H1 (cell line): Measurements from ENCODE around the gene CYP4F3.

Experiments used
- ATF3 ChIP-seq: IDR thresholded peaks from 2 replicates; pipeline ENCODE4 v1.6.1; 2011; ENCODE audit warnings: low read depth, mild to moderate bottlenecking, low read length; ENCODE audit not compliant: insufficient read depth
- BACH1 ChIP-seq: IDR thresholded peaks from 2 replicates; pipeline ENCODE4 v1.6.1; 2012; ENCODE audit warnings: low read length, improper control_type of control experiment
- BRCA1 ChIP-seq: IDR thresholded peaks from 2 replicates; pipeline ENCODE4 v1.6.1; 2012; ENCODE audit warnings: low read depth, low read length, improper control_type of control experiment
- CEBPB ChIP-seq: IDR thresholded peaks from 2 replicates; pipeline ENCODE4 v1.6.1; 2012; ENCODE audit warnings: low read depth, low read length
- CREB1 ChIP-seq: IDR thresholded peaks from 2 replicates; pipeline ENCODE4 v1.6.1; 2012; ENCODE audit warnings: inconsistent platforms
- JUN ChIP-seq: IDR thresholded peaks from 2 replicates; pipeline ENCODE4 v1.6.1; 2011; ENCODE audit warnings: low read depth, mild to moderate bottlenecking, improper control_type of control experiment, low read length
- JUND ChIP-seq: IDR thresholded peaks from 2 replicates; pipeline ENCODE4 v1.6.1; 2011; ENCODE audit warnings: mild to moderate bottlenecking, improper control_type of control experiment, low read length
- KDM1A ChIP-seq: fragments of 200-600, 300-600 bp; sonication (generic); IDR thresholded peaks from 2 replicates; pipeline ENCODE4 v1.7.1; 2016; ENCODE audit warnings: mild to moderate bottlenecking, low read length, borderline replicate concordance
- POLR2A ChIP-seq, 2 experiments: IDR thresholded peaks; 1 replicate in 1 of 2; 2 replicates in 1 of 2; pipeline ENCODE4 v1.6.1; 2011; ENCODE audit warnings: low read depth in 2 of 2, low read length in 2 of 2, mild to moderate bottlenecking in 2 of 2; ENCODE audit errors: control extremely low read depth in 1 of 2
- POLR2AphosphoS5 ChIP-seq: IDR thresholded peaks from 2 replicates; pipeline ENCODE4 v1.6.1; 2011; ENCODE audit warnings: low read depth, low read length
- SIN3A ChIP-seq, 2 experiments: IDR thresholded peaks in 1 of 2; conservative IDR thresholded peaks in 1 of 2; 2 replicates each; pipeline ENCODE4 v1.6.1; 2011 to 2012; ENCODE audit warnings: low read length in 2 of 2, improper control_type of control experiment in 1 of 2, low read depth in 1 of 2, mild to moderate bottlenecking in 1 of 2
- SP1 ChIP-seq: IDR thresholded peaks from 2 replicates; pipeline ENCODE4 v1.6.1; 2011; ENCODE audit warnings: low read depth, low read length
- TF ChIP-seq, protein P1 (sequence below), 3 experiments: IDR thresholded peaks; 1 replicate in 2 of 3; 2 replicates in 1 of 3; pipeline versions ENCODE4 v1.5.1 to v1.6.1; 2011; ENCODE audit warnings: low read length in 3 of 3, mild to moderate bottlenecking in 3 of 3, inconsistent platforms in 2 of 3, low read depth in 1 of 3, moderate library complexity in 1 of 3; ENCODE audit not compliant: insufficient read depth in 1 of 3; ENCODE audit errors: control extremely low read depth in 1 of 3
- TF ChIP-seq, protein P2 (sequence below): IDR thresholded peaks from 2 replicates; pipeline ENCODE4 v1.6.1; 2011; ENCODE audit warnings: low read length, improper control_type of control experiment

- TF ChIP-seq JUND = no peak
- no peak for TF ChIP-seq CREB1
- TF ChIP-seq SP1 = no peak
- TF ChIP-seq, protein P1, sequence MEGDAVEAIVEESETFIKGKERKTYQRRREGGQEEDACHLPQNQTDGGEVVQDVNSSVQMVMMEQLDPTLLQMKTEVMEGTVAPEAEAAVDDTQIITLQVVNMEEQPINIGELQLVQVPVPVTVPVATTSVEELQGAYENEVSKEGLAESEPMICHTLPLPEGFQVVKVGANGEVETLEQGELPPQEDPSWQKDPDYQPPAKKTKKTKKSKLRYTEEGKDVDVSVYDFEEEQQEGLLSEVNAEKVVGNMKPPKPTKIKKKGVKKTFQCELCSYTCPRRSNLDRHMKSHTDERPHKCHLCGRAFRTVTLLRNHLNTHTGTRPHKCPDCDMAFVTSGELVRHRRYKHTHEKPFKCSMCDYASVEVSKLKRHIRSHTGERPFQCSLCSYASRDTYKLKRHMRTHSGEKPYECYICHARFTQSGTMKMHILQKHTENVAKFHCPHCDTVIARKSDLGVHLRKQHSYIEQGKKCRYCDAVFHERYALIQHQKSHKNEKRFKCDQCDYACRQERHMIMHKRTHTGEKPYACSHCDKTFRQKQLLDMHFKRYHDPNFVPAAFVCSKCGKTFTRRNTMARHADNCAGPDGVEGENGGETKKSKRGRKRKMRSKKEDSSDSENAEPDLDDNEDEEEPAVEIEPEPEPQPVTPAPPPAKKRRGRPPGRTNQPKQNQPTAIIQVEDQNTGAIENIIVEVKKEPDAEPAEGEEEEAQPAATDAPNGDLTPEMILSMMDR (IDR thresholded peaks at IDR 0.05; ENCODE audit: control extremely low read depth in 1 of 3, insufficient read depth in 1 of 3, low read depth in 1 of 3, low read length in 3 of 3) = no peak
- no peak for TF ChIP-seq ATF3
- no peak for TF ChIP-seq BACH1
- TF ChIP-seq KDM1A = no peak
- TF ChIP-seq BRCA1 = no peak
- no peak for TF ChIP-seq POLR2A (IDR thresholded peaks at IDR 0.05; ENCODE audit: control extremely low read depth in 1 of 2, low read depth in 2 of 2, low read length in 2 of 2)
- TF ChIP-seq JUN = no peak
- no peak for TF ChIP-seq POLR2AphosphoS5
- TF ChIP-seq, protein P2, sequence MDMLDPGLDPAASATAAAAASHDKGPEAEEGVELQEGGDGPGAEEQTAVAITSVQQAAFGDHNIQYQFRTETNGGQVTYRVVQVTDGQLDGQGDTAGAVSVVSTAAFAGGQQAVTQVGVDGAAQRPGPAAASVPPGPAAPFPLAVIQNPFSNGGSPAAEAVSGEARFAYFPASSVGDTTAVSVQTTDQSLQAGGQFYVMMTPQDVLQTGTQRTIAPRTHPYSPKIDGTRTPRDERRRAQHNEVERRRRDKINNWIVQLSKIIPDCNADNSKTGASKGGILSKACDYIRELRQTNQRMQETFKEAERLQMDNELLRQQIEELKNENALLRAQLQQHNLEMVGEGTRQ = no peak
- TF ChIP-seq CEBPB = no peak
- TF ChIP-seq SIN3A (conservative IDR thresholded peaks at IDR 0.05 in 1 of 2, IDR thresholded peaks at IDR 0.05 in 1 of 2; ENCODE audit: low read depth in 1 of 2, low read length in 2 of 2) = no peak
These were observed 7.4 kb upstream of the CYP4F3 start for GRCh38 chr19:15633082-15633835.
